T-helper 1 cell treated with Interleukin-12 subunit alpha and Interleukin-12 subunit beta and Interleukin-4 antibody, amounts not matched to agents 30 ng/mL and 1 ng/mL, for 36 hours (primary cell): ENCODE measurements around the gene TIGD1. TPM values are rescaled to one million over a fixed set of nuclear protein-coding genes. Genes with fewer than 3 reads are reported as not detected.

Source experiments
- intact Hi-C: fragments of 100-400 bp; cut with micrococcal nuclease; formaldehyde crosslinking; loops from one replicate; pipeline ENCODE4 v1.15.1; 2024
- total RNA-seq: library from RNA; stranded (reverse); gene quantifications from 2 replicates; pipeline ENCODE4 v1.2.3, GENCODE V29; 2022

The TIGD1 gene
- 7.1 and 8.2 TPM in 2 replicates for total RNA-seq

GRCh38 chr2:232550354-232551249 is at the start of gene TIGD1, which contains the start of gene EIF4E2:
Gene TIGD1 (minus strand): TSS chr2:232550557. CDS start chr2:232549882, 675 bp downstream.
Gene EIF4E2 (plus strand): TSS chr2:232550689. CDS start chr2:232550725, 36 bp downstream.
- intact Hi-C loops = loop anchor here (1.0 to 10.0 kb wide), 12 partner anchors 28 to 1304 kb away; partner anchors contain the start of genes ATG16L1, COPS7B, DGKD and GIGYF2

- intact Hi-C loops = no loop called here
Observed at GRCh38 chr2:232598293-232598692, 47.9 kb upstream of the TIGD1 start.

- intact Hi-C loops = no loop called here
Observed at GRCh38 chr2:232597362-232598079, 47.2 kb upstream of the TIGD1 start.

GRCh38 chr2:232593982-232594381 is 43.6 kb upstream of the TIGD1 start:
- intact Hi-C loops = no loop called here

GRCh38 chr2:232592772-232593395 is 42.5 kb upstream of the TIGD1 start:
- intact Hi-C loops = no loop called here

GRCh38 chr2:232588680-232589585 is 38.6 kb upstream of the TIGD1 start:
- intact Hi-C loops = no loop called here

GRCh38 chr2:232588031-232588430 is 37.7 kb upstream of the TIGD1 start:
- intact Hi-C loops = no loop called here

- intact Hi-C loops = no loop called here
Observed at GRCh38 chr2:232587512-232587911, 37.2 kb upstream of the TIGD1 start.

GRCh38 chr2:232586943-232587505 is 36.7 kb upstream of the TIGD1 start:
- intact Hi-C loops = no loop called here

GRCh38 chr2:232584238-232584637 is 33.9 kb upstream of the TIGD1 start:
- intact Hi-C loops = no loop called here

- intact Hi-C loops = no loop called here
Observed at GRCh38 chr2:232581725-232582124, 31.4 kb upstream of the TIGD1 start.

GRCh38 chr2:232580648-232580981 is 30.3 kb upstream of the TIGD1 start:
- intact Hi-C loops = no loop called here

GRCh38 chr2:232578626-232579025 is 28.3 kb upstream of the TIGD1 start:
- intact Hi-C loops = no loop called here

- intact Hi-C loops = no loop called here
Observed at GRCh38 chr2:232577841-232578240, 27.5 kb upstream of the TIGD1 start.

GRCh38 chr2:232576995-232577394 is 26.6 kb upstream of the TIGD1 start:
- intact Hi-C loops = no loop called here

GRCh38 chr2:232575404-232575746 is 25.0 kb upstream of the TIGD1 start:
- intact Hi-C loops = no loop called here

- intact Hi-C loops = no loop called here
Observed at GRCh38 chr2:232574674-232575403, 24.5 kb upstream of the TIGD1 start.

GRCh38 chr2:232573771-232574435 is 23.5 kb upstream of the TIGD1 start:
- intact Hi-C loops = no loop called here

GRCh38 chr2:232573042-232573441 is 22.7 kb upstream of the TIGD1 start:
- intact Hi-C loops = no loop called here
